AG08395 (cell line): ENCODE data around the gene PTPRF.

ENCODE experiments used
- DNase-seq: peaks from one replicate; pipeline ENCODE4 v3.0.0; 2012; ENCODE audit warnings: mixed read lengths, low spot score

The PTPRF gene

DNA sequence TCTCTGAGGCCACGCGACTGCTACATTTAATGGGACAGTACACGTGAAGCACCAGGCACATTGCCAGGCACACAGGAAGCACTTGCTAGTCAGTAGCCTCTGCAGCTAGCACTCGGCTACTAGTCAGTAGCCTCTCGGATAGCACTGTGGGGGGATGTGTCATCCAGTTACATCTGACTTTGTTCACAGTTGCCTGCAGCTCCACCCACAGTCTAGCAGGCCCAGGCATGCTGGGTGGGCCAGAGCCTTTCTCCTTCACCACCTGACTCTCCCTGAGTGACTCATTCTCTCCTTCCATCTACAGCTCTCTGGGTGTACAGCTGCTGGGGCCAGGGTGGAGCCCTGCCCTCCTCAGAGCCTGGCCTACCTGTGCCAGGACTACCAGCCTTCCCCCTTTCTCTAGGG, 51.5 kb downstream of the PTPRF start:
- DNase-seq = peak; percentile 95

DNA sequence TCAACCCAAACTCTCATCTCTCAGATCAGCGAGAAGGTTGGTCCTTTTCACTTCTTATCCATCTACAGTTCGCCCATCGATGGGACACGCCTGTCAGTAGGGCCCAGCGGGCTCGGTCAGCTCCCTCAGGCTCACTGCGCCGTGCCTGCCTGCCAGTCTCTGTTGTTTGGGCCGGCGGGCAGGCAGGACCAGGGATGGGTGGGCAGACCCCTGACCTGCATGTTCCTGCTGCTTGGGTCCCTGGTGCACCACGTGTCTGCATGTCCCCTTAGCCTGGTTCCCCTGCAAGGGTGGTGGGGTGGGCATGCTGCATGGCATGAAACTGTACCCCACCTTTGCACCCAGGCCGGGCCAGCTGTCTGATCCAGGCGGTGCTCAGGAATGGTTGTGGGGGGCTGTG, 52.4 kb downstream of the PTPRF start:
- DNase-seq = no peak

GRCh38 chr1:43584204-43584603, 53.5 kb downstream of the PTPRF start:
- no peak for DNase-seq

GRCh38 chr1:43585557-43585956, 54.9 kb downstream of the PTPRF start:
- no peak for DNase-seq

GRCh38 chr1:43586136-43586731, 55.6 kb downstream of the PTPRF start:
- no peak for DNase-seq

DNA sequence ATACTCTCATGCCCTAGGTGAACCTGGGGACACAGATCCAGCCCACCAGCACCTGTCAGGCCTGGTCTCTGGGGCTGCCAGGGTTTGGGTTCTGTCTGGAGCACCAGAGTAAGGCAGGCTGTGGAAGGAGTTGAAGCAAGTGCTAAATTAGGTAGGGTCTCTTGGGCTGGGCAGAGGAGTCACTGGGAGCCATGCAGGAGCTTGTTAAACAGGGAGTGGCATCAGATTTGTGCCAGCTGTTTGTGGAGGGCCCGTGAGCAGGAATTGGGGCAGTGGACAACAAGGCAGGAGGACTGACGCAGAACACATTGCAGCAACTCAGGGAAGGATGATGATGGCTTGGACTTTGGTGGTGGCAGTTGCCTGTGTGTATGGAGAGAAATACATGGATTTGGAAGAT, 56.3 kb downstream of the PTPRF start:
- no peak for DNase-seq

DNA sequence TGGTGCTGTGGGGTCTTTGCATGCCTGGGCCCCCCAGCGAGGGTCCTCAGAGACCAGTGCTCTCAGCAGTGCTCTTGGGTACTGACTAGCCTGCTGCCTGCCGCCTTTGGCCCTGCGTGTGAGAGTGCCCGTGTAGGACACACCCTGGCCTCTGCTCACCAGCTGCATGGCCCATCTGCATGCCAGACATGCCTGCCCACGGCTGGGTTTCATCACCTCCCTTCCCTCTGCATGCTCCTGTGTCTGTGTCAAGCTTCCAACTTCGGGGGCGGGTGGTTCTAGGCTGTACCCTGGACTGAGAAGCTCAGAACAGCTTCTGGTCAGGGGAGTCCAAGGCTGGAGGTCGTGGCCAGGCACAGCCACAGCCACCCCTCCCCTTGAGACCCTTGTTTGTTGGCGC, 56.9 kb downstream of the PTPRF start:
- DNase-seq = peak; percentile 88

DNA sequence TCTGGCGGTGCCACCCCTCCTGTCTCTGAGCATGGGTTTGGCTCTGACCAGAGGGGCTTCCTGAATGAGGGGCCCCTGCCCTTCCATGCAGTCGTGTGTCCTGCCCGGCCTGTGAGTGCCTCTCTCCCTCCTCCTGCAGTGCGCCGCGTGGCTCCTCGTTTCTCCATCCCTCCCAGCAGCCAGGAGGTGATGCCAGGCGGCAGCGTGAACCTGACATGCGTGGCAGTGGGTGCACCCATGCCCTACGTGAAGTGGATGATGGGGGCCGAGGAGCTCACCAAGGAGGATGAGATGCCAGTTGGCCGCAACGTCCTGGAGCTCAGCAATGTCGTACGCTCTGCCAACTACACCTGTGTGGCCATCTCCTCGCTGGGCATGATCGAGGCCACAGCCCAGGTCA, 57.9 kb downstream of the PTPRF start:
- DNase-seq = no peak

DNA sequence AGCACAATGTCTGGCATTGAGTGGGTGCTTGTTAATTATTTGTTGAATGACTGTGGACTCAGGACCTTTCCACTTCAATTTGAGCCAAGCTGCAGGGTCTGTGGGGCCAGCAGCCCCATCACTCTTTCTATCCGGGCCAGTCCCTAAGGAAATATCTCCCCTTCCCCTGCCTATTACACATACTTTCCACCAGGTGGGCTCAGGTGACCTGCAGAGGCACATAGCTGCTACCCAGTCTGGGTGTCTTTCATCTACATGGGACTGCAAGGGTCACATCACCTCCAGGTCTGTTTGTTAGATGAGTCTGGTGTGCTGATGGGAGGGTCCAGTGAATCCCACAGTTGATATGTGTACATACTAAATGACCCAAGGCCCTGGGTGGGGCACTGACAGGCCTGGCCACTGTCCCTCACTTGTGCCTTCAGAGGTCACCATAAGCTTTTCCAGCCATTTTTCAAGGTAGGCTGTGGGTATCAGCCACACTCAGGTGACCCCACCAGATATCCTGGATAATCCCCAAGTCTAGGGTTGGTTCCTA, 59.8 kb downstream of the PTPRF start:
- no peak for DNase-seq

- DNase-seq = no peak
These were observed 60.5 kb downstream of the PTPRF start for GRCh38 chr1:43591181-43591580.

- no peak for DNase-seq
These were observed 61.5 kb downstream of the PTPRF start for GRCh38 chr1:43592051-43592665.

GRCh38 chr1:43592974-43593683, 62.4 kb downstream of the PTPRF start:
- no peak for DNase-seq

DNA sequence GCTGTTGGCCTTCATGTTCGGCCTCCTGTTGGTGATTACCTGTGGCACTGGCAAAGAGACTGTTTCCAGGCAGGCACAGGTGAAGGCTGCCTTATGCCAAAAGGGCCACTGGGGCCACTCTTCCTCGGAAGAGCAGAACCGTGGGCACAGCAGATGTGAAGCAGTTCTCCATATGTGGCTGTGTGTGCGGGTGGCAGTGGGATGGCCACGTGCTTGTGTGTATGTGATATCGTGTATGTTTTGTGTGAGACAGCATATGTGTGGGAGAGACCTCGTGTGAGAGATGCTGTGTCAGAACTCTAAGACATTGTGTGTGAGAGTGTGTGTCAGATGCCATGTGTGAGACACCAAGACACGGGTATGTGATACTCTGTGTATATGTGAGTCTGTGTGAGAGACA, 65.9 kb downstream of the PTPRF start:
- DNase-seq = no peak

DNA sequence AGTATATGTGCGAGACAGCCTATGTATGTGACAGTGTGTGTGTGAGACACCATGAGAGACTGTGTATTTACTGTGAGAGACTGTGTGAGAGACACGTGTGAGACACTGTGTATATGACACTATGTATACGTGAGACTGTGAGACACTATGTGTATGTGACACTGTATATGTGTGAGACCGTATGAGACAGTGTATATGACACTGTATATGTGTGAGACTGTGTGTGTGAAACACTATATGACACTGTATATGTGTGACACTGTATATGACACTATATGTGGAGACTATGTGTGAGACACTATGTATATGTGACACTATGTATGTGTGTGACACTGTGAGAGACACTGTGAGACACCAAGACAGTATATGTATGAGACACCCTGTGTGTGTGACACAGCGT, 66.3 kb downstream of the PTPRF start:
- no peak for DNase-seq

DNA sequence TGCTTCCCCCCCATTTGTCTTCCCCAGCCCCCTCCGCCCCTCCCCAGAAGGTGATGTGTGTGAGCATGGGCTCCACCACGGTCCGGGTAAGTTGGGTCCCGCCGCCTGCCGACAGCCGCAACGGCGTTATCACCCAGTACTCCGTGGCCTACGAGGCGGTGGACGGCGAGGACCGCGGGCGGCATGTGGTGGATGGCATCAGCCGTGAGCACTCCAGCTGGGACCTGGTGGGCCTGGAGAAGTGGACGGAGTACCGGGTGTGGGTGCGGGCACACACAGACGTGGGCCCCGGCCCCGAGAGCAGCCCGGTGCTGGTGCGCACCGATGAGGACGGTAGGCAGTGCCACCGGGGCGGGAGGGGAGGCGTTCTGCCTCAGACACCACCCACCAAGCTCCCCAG, 67.0 kb downstream of the PTPRF start:
- no peak for DNase-seq

- DNase-seq = no peak
These were observed 67.9 kb downstream of the PTPRF start for GRCh38 chr1:43598622-43599021.

DNA sequence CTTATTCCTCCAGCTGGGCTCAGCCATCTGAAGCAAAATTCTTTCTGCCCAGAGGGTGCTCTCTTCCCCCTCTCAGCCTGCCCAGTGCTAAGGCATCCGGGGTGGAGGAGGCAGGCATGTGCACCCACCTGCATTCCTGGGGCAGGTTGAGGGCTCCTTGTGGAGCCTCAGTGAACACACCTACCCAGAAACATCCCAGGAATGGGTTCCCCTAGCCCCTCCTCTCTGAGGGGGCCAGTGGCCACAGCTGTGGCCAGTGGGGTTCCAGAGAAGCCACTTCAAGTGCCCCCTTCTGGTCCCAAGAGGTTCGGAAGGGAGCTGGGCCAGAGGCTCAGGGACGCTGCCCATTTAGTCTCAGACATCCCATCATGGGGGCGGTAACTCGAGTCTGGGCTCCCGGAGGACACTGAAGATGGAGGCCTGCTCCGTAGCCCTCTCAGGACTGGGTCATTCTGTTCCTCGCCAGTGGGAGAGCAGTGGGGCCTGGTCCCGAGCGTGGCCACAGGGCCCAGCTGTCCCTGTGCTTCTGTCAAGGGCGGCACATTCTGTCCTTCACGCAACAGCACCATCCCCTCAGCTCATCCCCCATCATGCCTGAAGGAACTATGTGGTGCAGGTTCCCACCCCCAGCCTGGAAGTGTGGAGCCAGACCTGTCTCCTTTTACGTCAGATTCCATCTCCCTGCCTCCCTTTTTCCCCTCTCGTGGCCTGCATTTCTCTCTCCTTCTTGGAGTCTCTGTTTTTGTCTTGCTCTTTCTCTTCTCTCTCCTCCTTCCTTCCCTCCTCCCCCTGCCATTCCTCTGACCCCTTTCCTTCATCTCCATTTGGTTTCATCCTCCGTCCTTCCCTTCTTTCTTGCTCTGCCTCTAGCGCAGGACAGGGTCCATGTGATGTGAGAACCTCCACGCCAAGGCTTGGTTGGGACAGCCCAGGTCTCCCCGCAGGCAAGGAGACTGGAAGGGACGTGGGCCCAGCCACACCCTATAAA, 69.6 kb downstream of the PTPRF start:
- no peak for DNase-seq

GRCh38 chr1:43602990-43603389, 72.3 kb downstream of the PTPRF start:
- DNase-seq = no peak

- no peak for DNase-seq
These were observed 73.5 kb downstream of the PTPRF start for GRCh38 chr1:43604192-43604591.

GRCh38 chr1:43605157-43605556, 74.5 kb downstream of the PTPRF start:
- DNase-seq = no peak

GRCh38 chr1:43605766-43606165, 75.1 kb downstream of the PTPRF start:
- peak; percentile 33 for DNase-seq

DNA sequence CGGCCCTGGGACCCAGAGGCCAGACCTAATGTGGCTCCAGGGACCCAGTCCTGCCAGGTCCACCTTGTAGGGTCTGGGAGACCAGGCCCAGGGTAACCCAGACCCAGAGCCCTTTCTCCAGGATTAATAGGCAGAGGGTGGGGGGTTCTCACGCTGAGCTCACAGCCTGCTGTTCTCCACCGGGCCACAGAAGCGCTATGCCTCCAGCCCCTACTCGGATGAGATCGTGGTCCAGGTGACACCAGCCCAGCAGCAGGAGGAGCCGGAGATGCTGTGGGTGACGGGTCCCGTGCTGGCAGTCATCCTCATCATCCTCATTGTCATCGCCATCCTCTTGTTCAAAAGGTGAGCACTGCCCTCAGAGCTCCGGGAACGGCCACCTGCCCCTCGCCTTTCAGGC, 75.9 kb downstream of the PTPRF start:
- DNase-seq = no peak
